Activated T-cell treated with anti-CD3 and anti-CD28 coated beads, Interleukin-2, amount 50 U/mL, for 24 hours (primary cell): Measurements from ENCODE around the gene CEP162.
"Not testable (repeated sequence)": the region's sequence is repeated elsewhere in the genome, so short reads cannot be mapped to it uniquely, and the experiment has no call there.

Experiments used
- DNase-seq: peaks from one replicate; pipeline ENCODE4 v3.0.0-alpha.2; 2020
- H3K27ac Mint-ChIP-seq: 2 replicates; pipeline ENCODE4 v1.8.0; 2020; ENCODE audit warnings: mild to moderate bottlenecking, mixed read lengths
- H3K27me3 Mint-ChIP-seq: 2 replicates; pipeline ENCODE4 v1.8.0; 2020; ENCODE audit warnings: mixed read lengths
- H3K36me3 Mint-ChIP-seq: 2 replicates; pipeline ENCODE4 v1.8.0; 2020; ENCODE audit warnings: low read depth, mixed read lengths
- H3K4me1 Mint-ChIP-seq: 2 replicates; pipeline ENCODE4 v1.8.0; 2020; ENCODE audit warnings: low read depth, mixed read lengths
- H3K4me3 Mint-ChIP-seq: 2 replicates; pipeline ENCODE4 v1.8.0; 2020; ENCODE audit warnings: mild to moderate bottlenecking, moderate library complexity, mixed read lengths
- H3K9me3 Mint-ChIP-seq: 2 replicates; pipeline ENCODE4 v1.8.0; 2020; ENCODE audit warnings: mixed read lengths

The CEP162 gene

GRCh38 chr6:84255641-84256040 lies 28.2 kb upstream of the CEP162 start:
- DNase-seq = no peak
- no peaks in the 10 kb centered on the region for H3K9me3 Mint-ChIP-seq
- H3K27me3 Mint-ChIP-seq = peaks cover 23% of the 10 kb centered on the region
- H3K4me3 Mint-ChIP-seq = no peak overlapping the region
- H3K36me3 Mint-ChIP-seq = no peaks in the 10 kb centered on the region
- H3K27ac Mint-ChIP-seq = no peak overlapping the region
- no peaks in the 10 kb centered on the region for H3K4me1 Mint-ChIP-seq

GRCh38 chr6:84253380-84253779 lies 25.9 kb upstream of the CEP162 start:
- no peak for DNase-seq
- Mint-ChIP-seq H3K36me3 (no peaks in the 10 kb centered on the region), H3K27me3 (peaks cover 22% of the 10 kb centered on the region), H3K4me1 (no peaks in the 10 kb centered on the region), H3K27ac (no peak overlapping the region), H3K4me3 (no peak overlapping the region), H3K9me3 (no peaks in the 10 kb centered on the region)

- DNase-seq = no peak
- H3K36me3 Mint-ChIP-seq = no peaks in the 10 kb centered on the region
- H3K4me3 Mint-ChIP-seq = no peak overlapping the region
- peaks cover 19% of the 10 kb centered on the region for H3K27me3 Mint-ChIP-seq
- H3K9me3 Mint-ChIP-seq = no peaks in the 10 kb centered on the region
- H3K27ac Mint-ChIP-seq = no peak overlapping the region
- no peaks in the 10 kb centered on the region for H3K4me1 Mint-ChIP-seq
These were observed 24.6 kb upstream of the CEP162 start for GRCh38 chr6:84251891-84252539.

GRCh38 chr6:84249724-84250123 lies 22.3 kb upstream of the CEP162 start:
- H3K4me3 Mint-ChIP-seq = no peak overlapping the region
- H3K27ac Mint-ChIP-seq = no peak overlapping the region
- H3K9me3 Mint-ChIP-seq = no peaks in the 10 kb centered on the region
- no peaks in the 10 kb centered on the region for H3K4me1 Mint-ChIP-seq
- H3K36me3 Mint-ChIP-seq = no peaks in the 10 kb centered on the region
- peaks cover 19% of the 10 kb centered on the region for H3K27me3 Mint-ChIP-seq
- DNase-seq = no peak

- H3K27me3 Mint-ChIP-seq, H3K4me1 Mint-ChIP-seq, H3K36me3 Mint-ChIP-seq, DNase-seq, H3K9me3 Mint-ChIP-seq, H3K4me3 Mint-ChIP-seq, H3K27ac Mint-ChIP-seq: not testable (repeated sequence)
These were observed 17.1 kb upstream of the CEP162 start for GRCh38 chr6:84244416-84245081.

- H3K4me1 Mint-ChIP-seq = no peaks in the 10 kb centered on the region
- no peak overlapping the region for H3K27ac Mint-ChIP-seq
These were observed 15.8 kb upstream of the CEP162 start for GRCh38 chr6:84243240-84243639.

GRCh38 chr6:84242265-84242664 lies 14.8 kb upstream of the CEP162 start:
- Mint-ChIP-seq H3K27me3 (peaks cover 24% of the 10 kb centered on the region), H3K4me1 (no peaks in the 10 kb centered on the region), H3K36me3 (no peaks in the 10 kb centered on the region), H3K27ac (no peak overlapping the region), H3K9me3 (no peaks in the 10 kb centered on the region), H3K4me3 (no peak overlapping the region)
- no peak for DNase-seq

More at GRCh38 chr6:84243240-84243639, 15.8 kb upstream of the CEP162 start:
- DNase-seq = no peak
- Mint-ChIP-seq H3K9me3 (no peaks in the 10 kb centered on the region), H3K27me3 (peaks cover 15% of the 10 kb centered on the region), H3K36me3 (no peaks in the 10 kb centered on the region), H3K4me3 (no peak overlapping the region)

- H3K4me1 Mint-ChIP-seq = peaks cover 23% of the 10 kb centered on the region
- no peaks in the 10 kb centered on the region for H3K9me3 Mint-ChIP-seq
- peaks cover 3% of the 10 kb centered on the region for H3K36me3 Mint-ChIP-seq
- peak overlapping the region; percentile 94 for H3K27ac Mint-ChIP-seq
- H3K4me3 Mint-ChIP-seq = peak overlapping the region; percentile 95
- H3K27me3 Mint-ChIP-seq = peaks cover 15% of the 10 kb centered on the region
- no peak for DNase-seq
These were observed 728 bp upstream of the CEP162 start for GRCh38 chr6:84228198-84228543.

GRCh38 chr6:84227044-84227433 lies 404 bp downstream of the CEP162 start:
- no peak for DNase-seq
- Mint-ChIP-seq H3K4me1 (peaks cover 26% of the 10 kb centered on the region), H3K27me3 (peaks cover 7% of the 10 kb centered on the region), H3K36me3 (peaks cover 3% of the 10 kb centered on the region), H3K4me3 (peak overlapping the region; percentile 95), H3K27ac (peak overlapping the region; percentile 94), H3K9me3 (no peaks in the 10 kb centered on the region)

- Mint-ChIP-seq H3K27ac (no peak overlapping the region), H3K4me3 (no peak overlapping the region), H3K36me3 (peaks cover 3% of the 10 kb centered on the region), H3K27me3 (no peaks in the 10 kb centered on the region), H3K4me1 (peaks cover 26% of the 10 kb centered on the region), H3K9me3 (no peaks in the 10 kb centered on the region)
- DNase-seq = no peak
These were observed 3.2 kb downstream of the CEP162 start for GRCh38 chr6:84224251-84224650.

- DNase-seq, H3K9me3 Mint-ChIP-seq, H3K36me3 Mint-ChIP-seq, H3K27me3 Mint-ChIP-seq, H3K27ac Mint-ChIP-seq, H3K4me3 Mint-ChIP-seq: not testable (repeated sequence)
- H3K4me1 Mint-ChIP-seq = peaks cover 25% of the 10 kb centered on the region
These were observed 3.8 kb downstream of the CEP162 start for GRCh38 chr6:84223608-84224007.

GRCh38 chr6:84222426-84222825 lies 5.0 kb downstream of the CEP162 start:
- H3K9me3 Mint-ChIP-seq = no peaks in the 10 kb centered on the region
- no peak for DNase-seq
- H3K27ac Mint-ChIP-seq = no peak overlapping the region
- H3K36me3 Mint-ChIP-seq = peaks cover 3% of the 10 kb centered on the region
- H3K4me1 Mint-ChIP-seq = peaks cover 19% of the 10 kb centered on the region
- no peaks in the 10 kb centered on the region for H3K27me3 Mint-ChIP-seq
- H3K4me3 Mint-ChIP-seq = no peak overlapping the region

- peaks cover 6% of the 10 kb centered on the region for H3K4me1 Mint-ChIP-seq
- DNase-seq = no peak
- H3K27me3 Mint-ChIP-seq = no peaks in the 10 kb centered on the region
- no peak overlapping the region for H3K4me3 Mint-ChIP-seq
- peaks cover 2% of the 10 kb centered on the region for H3K36me3 Mint-ChIP-seq
- no peak overlapping the region for H3K27ac Mint-ChIP-seq
- H3K9me3 Mint-ChIP-seq = no peaks in the 10 kb centered on the region
These were observed 6.5 kb downstream of the CEP162 start for GRCh38 chr6:84220809-84221409.

GRCh38 chr6:84218091-84218490 lies 9.4 kb downstream of the CEP162 start:
- no peak for DNase-seq
- Mint-ChIP-seq H3K27me3 (no peaks in the 10 kb centered on the region), H3K9me3 (no peaks in the 10 kb centered on the region), H3K27ac (no peak overlapping the region), H3K4me1 (peaks cover 3% of the 10 kb centered on the region), H3K4me3 (no peak overlapping the region), H3K36me3 (peaks cover 14% of the 10 kb centered on the region)

GRCh38 chr6:84213217-84213616 lies 14.2 kb downstream of the CEP162 start:
- Mint-ChIP-seq H3K4me1 (no peaks in the 10 kb centered on the region), H3K27me3 (no peaks in the 10 kb centered on the region), H3K27ac (no peak overlapping the region), H3K4me3 (no peak overlapping the region), H3K36me3 (peaks cover 45% of the 10 kb centered on the region), H3K9me3 (no peaks in the 10 kb centered on the region)
- no peak for DNase-seq
